SK-N-MC (cell line): ENCODE data around the gene CDH23.

Experiments used
- EZH2 ChIP-seq: fragments of 200-600 bp; sonication (generic); IDR thresholded peaks from one replicate; pipeline ENCODE4 v1.6.1; 2017; ENCODE audit warnings: antibody characterized with exemption
- POLR2AphosphoS5 ChIP-seq: IDR thresholded peaks from 2 replicates; pipeline ENCODE4 v1.6.1; 2012; ENCODE audit warnings: mild to moderate bottlenecking, low read depth, low read length, borderline replicate concordance

DNA sequence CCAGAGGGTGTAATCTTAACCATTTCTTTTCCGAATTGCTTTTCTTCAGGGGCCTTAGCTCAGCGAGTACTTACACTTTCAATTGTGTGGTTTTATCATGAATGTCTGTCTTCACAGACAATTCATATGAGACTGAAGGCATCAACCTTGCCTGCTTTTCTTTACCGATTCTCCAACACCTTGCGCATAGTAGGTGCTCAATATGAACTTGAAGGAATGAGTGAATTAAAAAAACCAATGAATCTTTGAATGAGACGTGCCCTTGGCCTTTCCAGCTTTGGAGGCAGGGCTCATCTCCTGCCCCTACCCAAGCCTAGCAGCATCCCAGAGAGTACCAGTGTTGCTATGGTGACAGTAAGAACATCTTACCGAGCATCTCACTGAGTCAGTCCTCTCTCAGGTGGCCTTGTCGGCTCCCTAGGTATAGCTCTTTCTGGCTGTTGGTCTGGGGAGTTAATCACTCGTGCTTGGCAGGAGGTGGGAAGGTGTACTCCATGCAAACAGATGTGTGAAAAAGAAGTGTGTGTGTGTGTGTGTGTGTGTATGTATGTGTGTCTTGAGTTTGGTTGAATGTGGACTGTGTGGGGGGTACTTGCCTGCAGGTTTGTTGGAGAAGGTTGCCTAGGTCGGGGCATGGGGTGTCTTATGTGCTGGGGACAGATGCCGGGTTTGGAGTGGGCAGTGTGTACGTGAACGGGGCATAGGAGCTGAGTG lies 215.1 kb downstream of the CDH23 start:
- TF ChIP-seq POLR2AphosphoS5 (no peak), EZH2 (no peak)
